ENCODE results near the gene ACE.

ACE gene

GRCh38 chr17:63517825-63518534, 41.1 kb downstream of the ACE start:
- no peak for DNase-seq

GRCh38 chr17:63519116-63519881, 42.4 kb downstream of the ACE start:
- no peak for DNase-seq

- no peak for DNase-seq
These were observed 43.4 kb downstream of the ACE start for GRCh38 chr17:63519972-63520882.

- DNase-seq, result peak; percentile 40
These were observed 46.5 kb downstream of the ACE start, which contains the start of gene KCNH6 for GRCh38 chr17:63523253-63523855. TSS of gene KCNH6 (plus strand) at chr17:63523358. CDS start at chr17:63523414, 56 bp downstream.

- no peak for DNase-seq
These were observed 47.2 kb downstream of the ACE start for GRCh38 chr17:63524051-63524450.

GRCh38 chr17:63525190-63525946, 48.5 kb downstream of the ACE start:
- DNase-seq, result no peak

GRCh38 chr17:63526861-63527260, 50.0 kb downstream of the ACE start:
- DNase-seq, result no peak

- DNase-seq, result no peak
These were observed 51.3 kb downstream of the ACE start for GRCh38 chr17:63528183-63528582.

GRCh38 chr17:63529711-63530556, 53.1 kb downstream of the ACE start:
- DNase-seq, result no peak

GRCh38 chr17:63530557-63531021, 53.7 kb downstream of the ACE start:
- DNase-seq, result no peak

- no peak for DNase-seq
These were observed 54.4 kb downstream of the ACE start for GRCh38 chr17:63531022-63531965.

- DNase-seq, result no peak
These were observed 56.7 kb downstream of the ACE start for GRCh38 chr17:63533433-63534077.

- DNase-seq, result no peak
These were observed 57.3 kb downstream of the ACE start for GRCh38 chr17:63534078-63534570.

GRCh38 chr17:63534816-63535455, 58.1 kb downstream of the ACE start:
- no peak for DNase-seq

- DNase-seq, result no peak
These were observed 58.8 kb downstream of the ACE start for GRCh38 chr17:63535640-63536039.

- no peak for DNase-seq
These were observed 60.1 kb downstream of the ACE start for GRCh38 chr17:63537001-63537400.

- DNase-seq, result peak; percentile 63
These were observed 61.3 kb downstream of the ACE start for GRCh38 chr17:63537991-63538692.

Measured in retina (tissue), 1 donor.